ENCODE results near the gene OSTF1.

DNA sequence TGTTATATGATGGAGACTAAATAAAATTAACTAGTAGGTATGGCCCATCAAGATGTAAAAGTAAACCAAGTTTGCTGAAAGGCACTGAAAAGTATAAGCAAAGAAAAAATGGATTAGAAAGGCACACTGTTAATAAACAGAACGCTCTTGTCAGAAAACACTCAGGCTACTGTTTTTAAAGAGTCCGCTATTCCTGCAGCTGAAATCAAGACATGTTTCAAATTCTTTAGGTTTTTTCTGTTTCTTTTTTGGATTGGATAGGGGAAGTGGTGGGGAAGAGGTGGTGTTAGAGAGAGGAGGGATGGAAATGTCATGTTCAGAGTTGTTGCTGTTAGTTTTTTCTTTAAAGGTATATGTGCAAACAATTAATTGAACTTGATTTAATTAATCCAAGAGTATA, 17.5 kb downstream of the OSTF1 start:
- TF ChIP-seq, protein P1, sequence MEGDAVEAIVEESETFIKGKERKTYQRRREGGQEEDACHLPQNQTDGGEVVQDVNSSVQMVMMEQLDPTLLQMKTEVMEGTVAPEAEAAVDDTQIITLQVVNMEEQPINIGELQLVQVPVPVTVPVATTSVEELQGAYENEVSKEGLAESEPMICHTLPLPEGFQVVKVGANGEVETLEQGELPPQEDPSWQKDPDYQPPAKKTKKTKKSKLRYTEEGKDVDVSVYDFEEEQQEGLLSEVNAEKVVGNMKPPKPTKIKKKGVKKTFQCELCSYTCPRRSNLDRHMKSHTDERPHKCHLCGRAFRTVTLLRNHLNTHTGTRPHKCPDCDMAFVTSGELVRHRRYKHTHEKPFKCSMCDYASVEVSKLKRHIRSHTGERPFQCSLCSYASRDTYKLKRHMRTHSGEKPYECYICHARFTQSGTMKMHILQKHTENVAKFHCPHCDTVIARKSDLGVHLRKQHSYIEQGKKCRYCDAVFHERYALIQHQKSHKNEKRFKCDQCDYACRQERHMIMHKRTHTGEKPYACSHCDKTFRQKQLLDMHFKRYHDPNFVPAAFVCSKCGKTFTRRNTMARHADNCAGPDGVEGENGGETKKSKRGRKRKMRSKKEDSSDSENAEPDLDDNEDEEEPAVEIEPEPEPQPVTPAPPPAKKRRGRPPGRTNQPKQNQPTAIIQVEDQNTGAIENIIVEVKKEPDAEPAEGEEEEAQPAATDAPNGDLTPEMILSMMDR (conservative IDR thresholded peaks at IDR 0.05 in 1 of 2, IDR thresholded peaks at IDR 0.05 in 1 of 2; ENCODE audit: extremely low read depth in 1 of 2, insufficient read depth in 1 of 2, low read depth in 1 of 2, low read length in 2 of 2) = no peak
- no peak for TF ChIP-seq EZH2 (IDR thresholded peaks at IDR 0.05; ENCODE audit: borderline replicate concordance, low read length)

Data from mammary epithelial cell (primary cell).